ENCODE measurements around the gene GPS2. TPM values are rescaled to one million over a fixed set of nuclear protein-coding genes. Genes with fewer than 3 reads are reported as not detected.

GPS2 gene
- total RNA-seq, 4 donors from 2014 or later = 66.9 to 104 (median 82.5) TPM

GRCh38 chr17:7293816-7294613, 21.1 kb downstream of the GPS2 start:
- H3K4me1 ChIP-seq = peaks cover 5 to 79% (median 41%) of the 10 kb centered on the region in 3 donors
- ATAC-seq = no peak
- H3K27me3 ChIP-seq = peaks cover 40% of the 10 kb centered on the region
- H3K36me3 ChIP-seq = no peaks in the 10 kb centered on the region
- TF ChIP-seq POLR2A (IDR thresholded peaks at IDR 0.05) (peak in 1 of 2 donors; percentile 22), CTCF (IDR thresholded peaks at IDR 0.05) (no peak), POLR2AphosphoS5 (IDR thresholded peaks at IDR 0.05) (no peak), EP300 (IDR thresholded peaks at IDR 0.05) (no peak)
- H3K27ac ChIP-seq = peak overlapping the region; percentile 39 to 98 (median 89)
- peak overlapping the region in 1 of 2 donors; percentile 49 for H3K4me3 ChIP-seq
- H3K9me3 ChIP-seq = no peaks in the 10 kb centered on the region
- 0 to 83% methylated on average over 1 of the region's 75 CpGs for WGBS, 2 donors (ENCODE audit: low coverage in 1 of 2)

GRCh38 chr17:7293159-7293558, 22.0 kb downstream of the GPS2 start:
- WGBS, 2 donors (ENCODE audit: low coverage in 1 of 2) = 41 to 42% methylated on average over 4 to 5 of the region's 11 CpGs
- Histone ChIP-seq H3K27me3 (peaks cover 40% of the 10 kb centered on the region), H3K4me3 (no peak overlapping the region), H3K27ac (peak overlapping the region; percentile 39 to 98 (median 89)), H3K4me1 (peaks cover 5 to 85% (median 41%) of the 10 kb centered on the region in 3 donors), H3K9me3 (no peaks in the 10 kb centered on the region), H3K36me3 (no peaks in the 10 kb centered on the region)
- no peak for TF ChIP-seq CTCF (IDR thresholded peaks at IDR 0.05)
- TF ChIP-seq POLR2AphosphoS5 (IDR thresholded peaks at IDR 0.05) = peak; percentile 44
- no peak for ATAC-seq

- no peak for ATAC-seq
- no peaks in the 10 kb centered on the region for H3K9me3 ChIP-seq
- peaks cover 40% of the 10 kb centered on the region for H3K27me3 ChIP-seq
- H3K36me3 ChIP-seq = peaks cover 0 to 3% of the 10 kb centered on the region in 2 donors
- peaks cover 5 to 89% (median 41%) of the 10 kb centered on the region in 3 donors for H3K4me1 ChIP-seq
- peak overlapping the region; percentile 39 to 98 (median 89) for H3K27ac ChIP-seq
- 20 to 24% methylated on average over 3 to 4 of the region's 6 CpGs for WGBS, 2 donors (ENCODE audit: low coverage in 1 of 2)
- H3K4me3 ChIP-seq = no peak overlapping the region
- TF ChIP-seq POLR2A (IDR thresholded peaks at IDR 0.05) (no peak), EP300 (IDR thresholded peaks at IDR 0.05) (no peak), CTCF (IDR thresholded peaks at IDR 0.05) (no peak), POLR2AphosphoS5 (IDR thresholded peaks at IDR 0.05) (no peak)
Observed at GRCh38 chr17:7292729-7293128, 22.4 kb downstream of the GPS2 start.

- TF ChIP-seq CTCF (IDR thresholded peaks at IDR 0.05) (no peak), EP300 (IDR thresholded peaks at IDR 0.05) (no peak), POLR2A (IDR thresholded peaks at IDR 0.05) (no peak), POLR2AphosphoS5 (IDR thresholded peaks at IDR 0.05) (no peak)
- no CpG with 5 or more reads among the region's 2 CpGs for WGBS, 2 donors (ENCODE audit: low coverage in 1 of 2)
- Histone ChIP-seq H3K36me3 (peaks cover 0 to 8% of the 10 kb centered on the region in 2 donors), H3K27me3 (peaks cover 40% of the 10 kb centered on the region), H3K9me3 (no peaks in the 10 kb centered on the region), H3K27ac (peak overlapping the region; percentile 39 to 98 (median 89)), H3K4me1 (peaks cover 5 to 95% (median 41%) of the 10 kb centered on the region in 3 donors), H3K4me3 (no peak overlapping the region)
- ATAC-seq = no peak
Observed at GRCh38 chr17:7292194-7292593, 23.0 kb downstream of the GPS2 start.

- Histone ChIP-seq H3K4me1 (peaks cover 1 to 97% (median 31%) of the 10 kb centered on the region in 3 donors), H3K27ac (peak overlapping the region in 3 of 4 donors; percentile 83 to 98 (median 95))
- no peak for ATAC-seq
Observed at GRCh38 chr17:7290685-7291084, 24.5 kb downstream of the GPS2 start.

More at GRCh38 chr17:7290685-7291084, 24.5 kb downstream of the GPS2 start:
- Histone ChIP-seq H3K36me3 (peaks cover 0 to 20% of the 10 kb centered on the region in 2 donors), H3K27me3 (peaks cover 40% of the 10 kb centered on the region), H3K9me3 (no peaks in the 10 kb centered on the region), H3K4me3 (no peak overlapping the region)
- TF ChIP-seq POLR2AphosphoS5 (IDR thresholded peaks at IDR 0.05) (no peak), CTCF (IDR thresholded peaks at IDR 0.05) (no peak)
- WGBS, 2 donors (ENCODE audit: low coverage in 1 of 2) = 37 to 66% methylated on average over 6 of the region's 11 CpGs
